Neural crest cell (in vitro differentiated cells): ENCODE data around the gene TRABD. TPM values are rescaled to one million over a fixed set of nuclear protein-coding genes. Genes with fewer than 3 reads are reported as not detected.

ENCODE experiments used
- DNase-seq: peaks from one replicate; pipeline ENCODE4 v3.0.0; 2021; ENCODE audit warnings: low read depth, mixed read lengths, low spot score
- H3K27ac Mint-ChIP-seq: one replicate; pipeline ENCODE4 v1.8.0; 2021; ENCODE audit warnings: mild to moderate bottlenecking, mixed read lengths; ENCODE audit not compliant: unreplicated experiment
- H3K27me3 Mint-ChIP-seq: 2 replicates; pipeline ENCODE4 v1.8.0; 2021; ENCODE audit warnings: low read depth, mild to moderate bottlenecking, mixed read lengths
- H3K36me3 Mint-ChIP-seq: 2 replicates; pipeline ENCODE4 v1.8.0; 2021; ENCODE audit warnings: low read depth, mild to moderate bottlenecking, mixed read lengths
- H3K4me1 Mint-ChIP-seq: 2 replicates; pipeline ENCODE4 v1.8.0; 2021; ENCODE audit warnings: mixed read lengths
- H3K4me3 Mint-ChIP-seq: one replicate; pipeline ENCODE4 v1.8.0; 2021; ENCODE audit warnings: mild to moderate bottlenecking, mixed read lengths
- H3K9me3 Mint-ChIP-seq: 2 replicates; pipeline ENCODE4 v1.8.0; 2021; ENCODE audit warnings: mixed read lengths
- CTCF ChIP-seq: fragments of 200-600 bp; sonication (generic); conservative IDR thresholded peaks from 2 replicates; pipeline ENCODE4 v1.5.0; 2021; ENCODE audit warnings: antibody characterized with exemption, mild to moderate bottlenecking
- total RNA-seq: library from RNA; stranded (reverse); gene quantifications from 2 replicates; pipeline ENCODE4 v1.2.1, GENCODE V29; 2021

The TRABD gene
- total RNA-seq, 1 donor from 2014 or later = 45.7 TPM

GRCh38 chr22:50248196-50249081, 62.7 kb downstream of the TRABD start:
- TF ChIP-seq CTCF = no peak
- Mint-ChIP-seq H3K36me3 (peaks cover 2% of the 10 kb centered on the region), H3K27me3 (peaks cover 2% of the 10 kb centered on the region), H3K4me3 (peak overlapping the region; percentile 83), H3K27ac (no peak overlapping the region), H3K9me3 (no peaks in the 10 kb centered on the region), H3K4me1 (peaks cover 24% of the 10 kb centered on the region)
- no peak for DNase-seq

Other genes with a start within 250 kb of the TRABD start
- 29.9 and 31.0 TPM in 2 replicates for gene PIM3, start 225.1 kb upstream of the TRABD start, total RNA-seq
- 0.07 TPM in 1 of 2 replicates, not detected in the other for gene IL17REL, start 173.1 kb upstream of the TRABD start, total RNA-seq
- gene TTLL8, start 127.6 kb upstream of the TRABD start, total RNA-seq = not detected in 2 replicates
- 2.0 and 3.3 TPM in 2 replicates for gene MLC1, start 100.5 kb upstream of the TRABD start, total RNA-seq
- gene MOV10L1, start 95.9 kb upstream of the TRABD start, total RNA-seq = not detected in 2 replicates
- 2.5 and 3.0 TPM in 2 replicates for gene PANX2, start 15.2 kb upstream of the TRABD start, total RNA-seq
- gene SELENOO, start 15.1 kb downstream of the TRABD start, total RNA-seq = 24.3 and 24.5 TPM in 2 replicates
- gene TUBGCP6, start 59.1 kb downstream of the TRABD start, total RNA-seq = 48.8 and 54.4 TPM in 2 replicates
- 49.9 and 52.9 TPM in 2 replicates for gene HDAC10, start 65.4 kb downstream of the TRABD start, total RNA-seq
- 45.1 and 46.5 TPM in 2 replicates for gene MAPK12, start 75.8 kb downstream of the TRABD start, total RNA-seq
- 15.9 and 16.3 TPM in 2 replicates for gene MAPK11, start 84.5 kb downstream of the TRABD start, total RNA-seq
- 128 and 130 TPM in 2 replicates for gene PLXNB2, start 121.7 kb downstream of the TRABD start, total RNA-seq
- gene DENND6B, start 141.1 kb downstream of the TRABD start, total RNA-seq = 18.8 and 22.0 TPM in 2 replicates
- 54.8 and 55.9 TPM in 2 replicates for gene PPP6R2, start 157.4 kb downstream of the TRABD start, total RNA-seq